HG02571 (cell line): ENCODE results near the gene HNRNPA1.

Experiments
- ATAC-seq: cut with Tn5 transposase; IDR thresholded peaks from one replicate; pipeline ENCODE4 v1.9.1; 2021; ENCODE audit warnings: mild to moderate bottlenecking, moderate library complexity; ENCODE audit not compliant: unreplicated experiment

HNRNPA1 gene

GRCh38 chr12:54333420-54334034 lies 53.0 kb downstream of the HNRNPA1 start:
- ATAC-seq = no peak
